Endothelial cell of umbilical vein (primary cell): ENCODE data around the gene CRY1. TPM values are rescaled to one million over a fixed set of nuclear protein-coding genes. Genes with fewer than 3 reads are reported as not detected.

Experiments
- BruUV-seq: library from RNA; stranded (reverse); fragments of 400-500 nt; replicated peaks from 2 replicates; lab custom pipeline; 2021; lab: Mats Ljungman, UMichigan
- CTCF ChIA-PET: fragments of 300-600, 350-600 bp; sonication (Branson Sonifier 250); formaldehyde crosslinking; loops from one replicate; lab custom pipeline; 2021; ENCODE audit warnings: antibody characterized with exemption, inconsistent platforms; lab: Charles Lee
- POLR2A ChIA-PET: fragments of 300-600, 350-600 bp; sonication (Branson Sonifier 250); formaldehyde crosslinking; loops from one replicate; lab custom pipeline; 2021; ENCODE audit warnings: antibody characterized with exemption, inconsistent platforms; lab: Charles Lee
- DNase-seq: peaks from one replicate; pipeline ENCODE4 v3.0.0-alpha.2; 2011; ENCODE audit warnings: low read depth, low spot score
- FAIRE-seq: peaks from 2 replicates; lab custom pipeline; 2011; peaks lifted over from hg19 to GRCh38; lab: Jason Lieb, UNC
- H2AFZ ChIP-seq: 2 replicates; pipeline ENCODE4 v1.6.0; 2012; ENCODE audit warnings: low read depth, low read length, control low read depth, inconsistent platforms
- H3K27ac ChIP-seq: 2 replicates; pipeline ENCODE4 v1.5.1; 2011; ENCODE audit warnings: low read depth, mild to moderate bottlenecking, control low read depth, low read length, moderate library complexity; ENCODE audit not compliant: insufficient read depth
- H3K27me3 ChIP-seq, 2 experiments: 2 replicates each; pipeline versions ENCODE4 v1.6.0 to v1.6.1; 2011; ENCODE audit warnings: low read length in 2 of 2, mixed read lengths in 1 of 2; ENCODE audit not compliant: control insufficient read depth in 2 of 2, insufficient read depth in 2 of 2
- H3K36me3 ChIP-seq, 2 experiments: 2 replicates in 1 of 2; 3 replicates in 1 of 2; pipeline ENCODE4 v1.5.1; 2011; ENCODE audit warnings: low read length in 2 of 2, mild to moderate bottlenecking in 1 of 2, moderate library complexity in 1 of 2; ENCODE audit not compliant: control insufficient read depth in 2 of 2, insufficient read depth in 2 of 2; ENCODE audit errors: extremely low read depth in 1 of 2
- H3K4me1 ChIP-seq: 3 replicates; pipeline ENCODE4 v1.5.1; 2011; ENCODE audit warnings: mild to moderate bottlenecking, low read length; ENCODE audit not compliant: control insufficient read depth, insufficient read depth; ENCODE audit errors: extremely low read depth
- H3K4me2 ChIP-seq: 2 replicates; pipeline ENCODE4 v1.6.1; 2011; ENCODE audit warnings: low read length, control low read depth, mixed read lengths; ENCODE audit not compliant: insufficient read depth
- H3K4me3 ChIP-seq, 3 experiments: fragments of 200-600 bp in 1 of 3; sonication (generic), shearing (Covaris generic) in 1 of 3; replicated peaks in 1 of 3; 2 replicates each; pipeline ENCODE4 v1.5.1; 2011 to 2016; ENCODE audit warnings: control low read depth in 3 of 3, low read length in 3 of 3, mild to moderate bottlenecking in 2 of 3, inconsistent platforms in 1 of 3, low read depth in 1 of 3, moderate library complexity in 1 of 3; ENCODE audit not compliant: insufficient read depth in 1 of 3
- H3K79me2 ChIP-seq: 2 replicates; pipeline ENCODE4 v1.6.0; 2012; ENCODE audit warnings: low read length, inconsistent platforms; ENCODE audit not compliant: control insufficient read depth, insufficient read depth
- H3K9ac ChIP-seq: replicated peaks from 2 replicates; pipeline ENCODE3; 2011; ENCODE audit warnings: low read length, control low read depth; ENCODE audit not compliant: insufficient read depth; ENCODE audit errors: extremely low read depth
- H3K9me1 ChIP-seq: replicated peaks from 3 replicates; pipeline ENCODE4 v1.6.0; 2011; ENCODE audit warnings: mild to moderate bottlenecking, low read length; ENCODE audit not compliant: control insufficient read depth, insufficient read depth; ENCODE audit errors: extremely low read depth
- H3K9me3 ChIP-seq: replicated peaks from 2 replicates; pipeline ENCODE4 v1.5.1; 2012; ENCODE audit warnings: low read length, inconsistent platforms; ENCODE audit not compliant: control insufficient read depth, insufficient read depth
- H4K20me1 ChIP-seq: replicated peaks from 2 replicates; pipeline ENCODE3; 2011; ENCODE audit warnings: mild to moderate bottlenecking, low read length; ENCODE audit not compliant: control insufficient read depth, insufficient read depth; ENCODE audit errors: extremely low read depth
- CTCF ChIP-seq, 2 donors: IDR thresholded peaks; 1 replicate in 1 of 2; 2 replicates in 1 of 2; pipeline ENCODE4 v1.5.1; 2011; ENCODE audit warnings: low read length in 2 of 2, mild to moderate bottlenecking in 2 of 2, moderate library complexity in 2 of 2, control low read depth in 1 of 2, inconsistent platforms in 1 of 2, low read depth in 1 of 2; ENCODE audit not compliant: insufficient read depth in 1 of 2; ENCODE audit errors: extremely low read depth in 1 of 2
- EZH2 ChIP-seq: IDR thresholded peaks from 2 replicates; pipeline ENCODE4 v1.6.1; 2012; ENCODE audit warnings: borderline replicate concordance, low read depth, mild to moderate bottlenecking, moderate library complexity, low read length, inconsistent platforms; ENCODE audit not compliant: severe bottlenecking
- FOS ChIP-seq: IDR thresholded peaks from 2 replicates; pipeline ENCODE4 v1.6.1; 2011; ENCODE audit warnings: mild to moderate bottlenecking, low read length, moderate library complexity, borderline replicate concordance; ENCODE audit not compliant: insufficient read depth
- GATA2 ChIP-seq: IDR thresholded peaks from 2 replicates; pipeline ENCODE4 v1.7.0; 2011; ENCODE audit warnings: low read depth, mild to moderate bottlenecking, moderate library complexity, mixed read lengths, low read length; ENCODE audit not compliant: insufficient read length, insufficient read depth
- JUN ChIP-seq: IDR thresholded peaks from 2 replicates; pipeline ENCODE4 v1.6.1; 2011; ENCODE audit warnings: borderline replicate concordance, low read depth; ENCODE audit not compliant: insufficient read length, insufficient read depth
- MYC ChIP-seq: IDR thresholded peaks from one replicate; pipeline ENCODE4 v1.6.1; 2011; ENCODE audit warnings: mild to moderate bottlenecking, low read depth, low read length
- POLR2A ChIP-seq: IDR thresholded peaks from 2 replicates; pipeline ENCODE4 v1.6.1; 2012; ENCODE audit warnings: low read depth, mild to moderate bottlenecking, control low read depth, low read length
- POLR2AphosphoS5 ChIP-seq: IDR thresholded peaks from 2 replicates; pipeline ENCODE4 v1.6.1; 2012; ENCODE audit warnings: low read depth, mild to moderate bottlenecking, control low read depth, low read length, moderate library complexity; ENCODE audit not compliant: insufficient read depth
- dilution Hi-C: fragments of 300-500 bp; cut with MboI; formaldehyde crosslinking; loops from one replicate; pipeline ENCODE4 v1.15.0; 2019; ENCODE audit warnings: low sequenced_read_pairs; ENCODE audit not compliant: extremely low pct_ligation_motif_present
- intact Hi-C: fragments of 100-400 bp; cut with micrococcal nuclease; formaldehyde crosslinking; loops from one replicate; pipeline ENCODE4 v1.10.0; 2022
- polyA plus RNA-seq, 4 experiments: library from polyadenylated mRNA; depleted of rRNA in 3 of 4; stranded (reverse) in 3 of 4; unstranded in 1 of 4; fragments of >200 nt; gene quantifications; 2 replicates each; pipeline versions ENCODE4 v1.2.1 to v1.2.3, GENCODE V29; 2011 to 2012; ENCODE audit warnings: missing spikeins in 1 of 4
- total RNA-seq: library from RNA; stranded (reverse); gene quantifications from 2 replicates; pipeline ENCODE4 v1.2.3, GENCODE V29; 2021
- TF ChIP-seq, protein P1 (sequence below): IDR thresholded peaks from 2 replicates; pipeline ENCODE4 v1.6.1; 2011; ENCODE audit not compliant: insufficient read depth, insufficient read length

CRY1 gene
- total and polyA plus RNA-seq, 2 donors (not counting 3 experiments of a cell fraction or from before 2014, with no cell fraction given): 11.4 to 21.0 TPM

- ChIA-PET POLR2A (no interaction called here), CTCF (interaction anchor here (0.9 kb wide), 1 partner anchor 8 kb away, joined by 3 read pairs; no protein-coding TSS in a partner anchor)
- intact Hi-C loops (no loop called here), dilution Hi-C loops (no loop called here)
- Histone ChIP-seq H3K9me1 (no peaks in the 10 kb centered on the region), H3K27ac (no peak overlapping the region), H2AFZ (no peak overlapping the region), H3K36me3 (no peaks in the 10 kb centered on the region), H3K9me3 (no peaks in the 10 kb centered on the region), H3K4me2 (no peak overlapping the region), H4K20me1 (no peaks in the 10 kb centered on the region), H3K4me1 (no peaks in the 10 kb centered on the region), H3K4me3 (no peak overlapping the region), H3K27me3 (no peaks in the 10 kb centered on the region), H3K9ac (no peak overlapping the region), H3K79me2 (peaks cover 6% of the 10 kb centered on the region)
- TF ChIP-seq, protein P1, sequence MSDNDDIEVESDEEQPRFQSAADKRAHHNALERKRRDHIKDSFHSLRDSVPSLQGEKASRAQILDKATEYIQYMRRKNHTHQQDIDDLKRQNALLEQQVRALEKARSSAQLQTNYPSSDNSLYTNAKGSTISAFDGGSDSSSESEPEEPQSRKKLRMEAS: no peak
- TF ChIP-seq POLR2AphosphoS5 (no peak), EZH2 (no peak), JUN (no peak), GATA2 (no peak), FOS (no peak), POLR2A (no peak), CTCF (IDR thresholded peaks at IDR 0.05; ENCODE audit: extremely low read depth in 1 of 2, insufficient read depth in 1 of 2, low read depth in 1 of 2, low read length in 2 of 2) (no peak), MYC (no peak)
- no peak for FAIRE-seq
- no peak for DNase-seq
- BruUV-seq: no TSS peak
Measured at GRCh38 chr12:107035733-107036132, 57.6 kb downstream of the CRY1 start.
